ENCODE data around the gene SLC10A3. TPM values are rescaled to one million over a fixed set of nuclear protein-coding genes. Genes with fewer than 3 reads are reported as not detected.

Gene SLC10A3
- total and polyA plus RNA-seq, 2 donors (not counting 1 experiment from before 2014, with no cell fraction given): 17.9 to 36.9 TPM

DNA sequence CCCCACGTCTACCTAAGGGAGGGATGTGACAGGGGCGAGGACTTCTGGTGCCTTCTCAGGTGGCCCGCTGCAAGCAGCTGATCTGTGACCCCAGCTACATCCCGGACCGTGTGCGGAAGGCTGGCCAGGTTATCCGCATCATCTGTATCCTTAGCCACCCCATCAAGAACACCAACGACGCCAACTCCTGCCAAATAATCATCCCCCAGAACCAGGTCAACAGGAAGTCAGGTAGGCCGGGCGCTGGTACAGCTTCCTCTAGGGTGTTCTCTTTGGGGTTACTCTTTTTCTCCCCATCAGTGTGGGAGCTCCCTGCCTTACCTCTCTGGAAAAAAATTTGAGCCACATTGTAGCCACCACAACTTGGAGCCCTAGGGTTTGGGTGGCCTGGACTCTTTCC, 48.9 kb downstream of the SLC10A3 start:
- Histone ChIP-seq H3K27ac (ENCODE audit: low read length in 2 of 2) (no peak overlapping the region), H3K79me2 (ENCODE audit: control insufficient read depth, insufficient read depth, low read length) (peaks cover 33% of the 10 kb centered on the region), H4K20me1 (ENCODE audit: control insufficient read depth, insufficient read depth, low read length, poor library complexity, severe bottlenecking) (peaks cover 6% of the 10 kb centered on the region), H2AFZ (ENCODE audit: insufficient read depth, low read depth, low read length, poor library complexity, severe bottlenecking) (no peak overlapping the region), H3K4me3 (ENCODE audit: control extremely low read depth in 1 of 5, extremely low read depth in 1 of 5, insufficient read depth in 1 of 5, low read depth in 2 of 5, low read length in 4 of 5) (no peak overlapping the region), H3K9me3 (ENCODE audit: control extremely low read depth in 1 of 3, control insufficient read depth in 2 of 3, insufficient read depth in 1 of 3, low read length in 2 of 3) (no peaks in the 10 kb centered on the region), H3K4me1 (ENCODE audit: control insufficient read depth in 2 of 2, insufficient read depth in 2 of 2, low read length in 2 of 2) (peaks cover 16 to 31% of the 10 kb centered on the region in 2 donors), H3K9ac (ENCODE audit: low read length) (no peak overlapping the region), H3K36me3 (replicated peaks in 1 of 2; ENCODE audit: control extremely low read depth in 1 of 2, control insufficient read depth in 1 of 2, extremely low read depth in 1 of 2, insufficient read depth in 2 of 2, low read length in 1 of 2) (peaks cover 0 to 13% of the 10 kb centered on the region in 2 experiments), H3K4me2 (replicated peaks; ENCODE audit: low read depth, low read length, poor library complexity, severe bottlenecking) (no peak overlapping the region), H3K27me3 (replicated peaks in 1 of 4; ENCODE audit: control extremely low read depth in 1 of 4, control insufficient read depth in 3 of 4, insufficient read depth in 4 of 4, low read length in 3 of 4) (no peaks in the 10 kb centered on the region)
- no peak for ATAC-seq (ENCODE audit: low read depth)
- Mint-ChIP-seq H3K4me1 (peaks cover 9% of the 10 kb centered on the region), H3K27me3 (no peaks in the 10 kb centered on the region), H3K9me3 (ENCODE audit: insufficient read depth) (no peaks in the 10 kb centered on the region), H3K27ac (peak overlapping the region; percentile 20), H3K4me3 (no peak overlapping the region)
- ChIA-PET CTCF (no interaction called here), POLR2A (interaction anchor here (0.6 kb wide), 1 partner anchor 69 kb away, joined by 3 read pairs; no protein-coding TSS in a partner anchor)
- WGBS (ENCODE audit: insufficient coverage): 100% methylated on average over 1 of the region's 11 CpGs
- DNase-seq: no peak
- TF ChIP-seq, protein P1, sequence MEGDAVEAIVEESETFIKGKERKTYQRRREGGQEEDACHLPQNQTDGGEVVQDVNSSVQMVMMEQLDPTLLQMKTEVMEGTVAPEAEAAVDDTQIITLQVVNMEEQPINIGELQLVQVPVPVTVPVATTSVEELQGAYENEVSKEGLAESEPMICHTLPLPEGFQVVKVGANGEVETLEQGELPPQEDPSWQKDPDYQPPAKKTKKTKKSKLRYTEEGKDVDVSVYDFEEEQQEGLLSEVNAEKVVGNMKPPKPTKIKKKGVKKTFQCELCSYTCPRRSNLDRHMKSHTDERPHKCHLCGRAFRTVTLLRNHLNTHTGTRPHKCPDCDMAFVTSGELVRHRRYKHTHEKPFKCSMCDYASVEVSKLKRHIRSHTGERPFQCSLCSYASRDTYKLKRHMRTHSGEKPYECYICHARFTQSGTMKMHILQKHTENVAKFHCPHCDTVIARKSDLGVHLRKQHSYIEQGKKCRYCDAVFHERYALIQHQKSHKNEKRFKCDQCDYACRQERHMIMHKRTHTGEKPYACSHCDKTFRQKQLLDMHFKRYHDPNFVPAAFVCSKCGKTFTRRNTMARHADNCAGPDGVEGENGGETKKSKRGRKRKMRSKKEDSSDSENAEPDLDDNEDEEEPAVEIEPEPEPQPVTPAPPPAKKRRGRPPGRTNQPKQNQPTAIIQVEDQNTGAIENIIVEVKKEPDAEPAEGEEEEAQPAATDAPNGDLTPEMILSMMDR (IDR thresholded peaks at IDR 0.05): no peak
- no peak for TF ChIP-seq EZH2 (IDR thresholded peaks at IDR 0.05; ENCODE audit: borderline replicate concordance, insufficient read depth, low read depth, low read length, poor library complexity, severe bottlenecking)
- intact Hi-C loops (cut with micrococcal nuclease): loop anchor here (5.0 kb wide), 1 partner anchor 36 kb away; the partner anchor contains the start of gene LAGE3

DNA sequence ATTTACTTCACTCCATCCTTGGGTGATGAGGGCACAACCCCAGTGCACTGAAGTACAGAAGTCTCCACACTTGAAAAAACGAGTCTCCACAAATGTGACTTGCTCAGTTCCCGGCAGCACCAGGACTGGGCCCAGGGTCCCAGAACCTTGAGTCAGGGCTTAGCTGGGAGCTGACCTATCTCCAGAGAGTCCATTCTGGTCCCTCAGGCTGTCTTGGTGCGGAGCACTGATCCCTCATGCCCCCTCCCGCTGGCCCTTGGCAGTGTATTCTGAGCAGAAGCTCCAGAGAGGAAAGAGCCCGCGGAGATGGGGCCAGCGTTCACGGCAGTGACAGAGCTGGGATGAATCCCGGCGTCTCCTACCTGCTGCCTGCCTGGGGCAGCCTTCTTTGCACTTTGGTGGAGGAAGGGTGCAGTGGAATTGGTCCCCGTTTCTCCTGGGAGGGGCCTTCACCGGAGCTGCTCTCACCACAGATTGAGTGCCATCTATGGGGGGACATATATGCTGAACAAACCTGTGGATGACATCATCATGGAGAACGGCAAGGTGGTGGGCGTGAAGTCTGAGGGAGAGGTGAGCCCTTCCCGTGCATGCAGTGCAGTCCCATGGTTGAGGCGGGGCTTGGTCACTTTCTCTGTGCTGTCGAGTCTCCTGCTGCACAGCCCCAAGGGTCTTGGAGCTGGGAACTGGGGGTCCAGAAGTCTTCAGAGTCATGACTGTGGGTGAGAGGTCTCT, 49.6 kb downstream of the SLC10A3 start:
- TF ChIP-seq, protein P1 (IDR thresholded peaks at IDR 0.05): no peak
- TF ChIP-seq EZH2 (IDR thresholded peaks at IDR 0.05; ENCODE audit: borderline replicate concordance, insufficient read depth, low read depth, low read length, poor library complexity, severe bottlenecking): no peak
- 93% methylated on average over 8 of the region's 17 CpGs for WGBS (ENCODE audit: insufficient coverage)
- no peak overlapping the region for H2AFZ ChIP-seq (ENCODE audit: insufficient read depth, low read depth, low read length, poor library complexity, severe bottlenecking)
- H3K9me3 Mint-ChIP-seq (ENCODE audit: insufficient read depth): no peaks in the 10 kb centered on the region
- H3K36me3 ChIP-seq (replicated peaks in 1 of 2; ENCODE audit: control extremely low read depth in 1 of 2, control insufficient read depth in 1 of 2, extremely low read depth in 1 of 2, insufficient read depth in 2 of 2, low read length in 1 of 2): peaks cover 0 to 13% of the 10 kb centered on the region in 2 experiments
- H3K4me1 ChIP-seq (ENCODE audit: control insufficient read depth in 2 of 2, insufficient read depth in 2 of 2, low read length in 2 of 2): peaks cover 20 to 37% of the 10 kb centered on the region in 2 donors
- no peak overlapping the region for H3K27ac ChIP-seq (ENCODE audit: low read length in 2 of 2)
- intact Hi-C loops (cut with micrococcal nuclease): loop anchor here (5.0 kb wide), 1 partner anchor 37 kb away; the partner anchor contains the start of gene LAGE3
- H3K27me3 ChIP-seq (replicated peaks in 1 of 4; ENCODE audit: control extremely low read depth in 1 of 4, control insufficient read depth in 3 of 4, insufficient read depth in 4 of 4, low read length in 3 of 4): no peaks in the 10 kb centered on the region
- H3K9ac ChIP-seq (ENCODE audit: low read length): no peak overlapping the region
- no peak overlapping the region for H3K27ac Mint-ChIP-seq
- H3K4me1 Mint-ChIP-seq: peaks cover 16% of the 10 kb centered on the region
- no peaks in the 10 kb centered on the region for H3K27me3 Mint-ChIP-seq
- H3K4me3 Mint-ChIP-seq: no peak overlapping the region
- DNase-seq: no peak
- CTCF ChIA-PET: no interaction called here
- no peaks in the 10 kb centered on the region for H3K9me3 ChIP-seq (ENCODE audit: control extremely low read depth in 1 of 3, control insufficient read depth in 2 of 3, insufficient read depth in 1 of 3, low read length in 2 of 3)
- no peak overlapping the region for H3K4me2 ChIP-seq (replicated peaks; ENCODE audit: low read depth, low read length, poor library complexity, severe bottlenecking)
- ATAC-seq (ENCODE audit: low read depth): no peak
- peaks cover 6% of the 10 kb centered on the region for H4K20me1 ChIP-seq (ENCODE audit: control insufficient read depth, insufficient read depth, low read length, poor library complexity, severe bottlenecking)
- H3K79me2 ChIP-seq (ENCODE audit: control insufficient read depth, insufficient read depth, low read length): peaks cover 37% of the 10 kb centered on the region
- POLR2A ChIA-PET: interaction anchor here (0.6 kb wide), 1 partner anchor 68 kb away, joined by 3 read pairs; no protein-coding TSS in a partner anchor
- no peak overlapping the region for H3K4me3 ChIP-seq (ENCODE audit: control extremely low read depth in 1 of 5, extremely low read depth in 1 of 5, insufficient read depth in 1 of 5, low read depth in 2 of 5, low read length in 4 of 5)

Measured in B cell (primary cell).